Epithelial cell of proximal tubule (primary cell): ENCODE measurements around the gene EHBP1. TPM values are rescaled to one million over a fixed set of nuclear protein-coding genes. Genes with fewer than 3 reads are reported as not detected.
A peak's percentile ranks its signal among the peaks of the same experiment; 100 is the strongest.

Source experiments
- DNase-seq: peaks from one replicate; pipeline ENCODE4 v3.0.0-alpha.2; 2011; ENCODE audit warnings: low read depth
- H3K4me3 ChIP-seq: 2 replicates; pipeline ENCODE4 v1.5.1; 2011; ENCODE audit warnings: low read depth, mild to moderate bottlenecking, low read length
- total RNA-seq: library from RNA; depleted of rRNA; stranded (reverse); fragments of >200 nt; gene quantifications from 2 replicates; pipeline ENCODE4 v1.2.3, GENCODE V29; 2015
- TF ChIP-seq, protein P1 (sequence below): conservative IDR thresholded peaks from 2 replicates; pipeline ENCODE4 v1.5.1; 2012; ENCODE audit warnings: low read depth, mild to moderate bottlenecking, low read length

EHBP1 gene
- total RNA-seq, 1 donor from 2014 or later, result 18.1 TPM

GRCh38 chr2:62733546-62733945, 28.0 kb downstream of the EHBP1 start:
- DNase-seq, result no peak
- TF ChIP-seq, protein P1, sequence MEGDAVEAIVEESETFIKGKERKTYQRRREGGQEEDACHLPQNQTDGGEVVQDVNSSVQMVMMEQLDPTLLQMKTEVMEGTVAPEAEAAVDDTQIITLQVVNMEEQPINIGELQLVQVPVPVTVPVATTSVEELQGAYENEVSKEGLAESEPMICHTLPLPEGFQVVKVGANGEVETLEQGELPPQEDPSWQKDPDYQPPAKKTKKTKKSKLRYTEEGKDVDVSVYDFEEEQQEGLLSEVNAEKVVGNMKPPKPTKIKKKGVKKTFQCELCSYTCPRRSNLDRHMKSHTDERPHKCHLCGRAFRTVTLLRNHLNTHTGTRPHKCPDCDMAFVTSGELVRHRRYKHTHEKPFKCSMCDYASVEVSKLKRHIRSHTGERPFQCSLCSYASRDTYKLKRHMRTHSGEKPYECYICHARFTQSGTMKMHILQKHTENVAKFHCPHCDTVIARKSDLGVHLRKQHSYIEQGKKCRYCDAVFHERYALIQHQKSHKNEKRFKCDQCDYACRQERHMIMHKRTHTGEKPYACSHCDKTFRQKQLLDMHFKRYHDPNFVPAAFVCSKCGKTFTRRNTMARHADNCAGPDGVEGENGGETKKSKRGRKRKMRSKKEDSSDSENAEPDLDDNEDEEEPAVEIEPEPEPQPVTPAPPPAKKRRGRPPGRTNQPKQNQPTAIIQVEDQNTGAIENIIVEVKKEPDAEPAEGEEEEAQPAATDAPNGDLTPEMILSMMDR, result no peak
- no peak overlapping the region for H3K4me3 ChIP-seq

GRCh38 chr2:62736899-62737559, 31.5 kb downstream of the EHBP1 start:
- peak; percentile 45 for DNase-seq
- TF ChIP-seq, protein P1, result no peak
- no peak overlapping the region for H3K4me3 ChIP-seq

GRCh38 chr2:62738981-62739936, 33.7 kb downstream of the EHBP1 start:
- TF ChIP-seq, protein P1, result no peak
- DNase-seq, result no peak
- no peak overlapping the region for H3K4me3 ChIP-seq

GRCh38 chr2:62740221-62740620, 34.7 kb downstream of the EHBP1 start:
- DNase-seq, result no peak
- TF ChIP-seq, protein P1, result no peak
- H3K4me3 ChIP-seq, result no peak overlapping the region

DNA sequence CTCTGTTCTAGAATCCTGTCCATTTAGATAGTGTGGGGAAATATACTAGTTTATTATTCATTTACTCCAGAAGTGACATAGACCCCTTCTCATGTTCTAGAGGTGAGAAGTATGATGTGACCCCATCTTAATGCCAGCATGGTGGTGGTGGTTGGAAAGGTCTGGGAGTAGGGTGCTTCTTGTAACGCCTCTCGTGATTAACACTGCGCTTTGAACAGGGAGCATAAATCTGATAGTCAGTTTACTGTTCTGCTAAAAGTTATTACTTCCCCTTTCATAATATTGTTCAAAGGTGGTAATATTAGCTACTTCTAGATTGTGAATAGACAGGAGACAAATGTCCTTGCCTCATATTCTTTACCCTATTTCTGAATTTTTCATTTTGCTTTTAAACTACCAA, 35.6 kb downstream of the EHBP1 start:
- TF ChIP-seq, protein P1, result no peak
- H3K4me3 ChIP-seq, result no peak overlapping the region
- no peak for DNase-seq

DNA sequence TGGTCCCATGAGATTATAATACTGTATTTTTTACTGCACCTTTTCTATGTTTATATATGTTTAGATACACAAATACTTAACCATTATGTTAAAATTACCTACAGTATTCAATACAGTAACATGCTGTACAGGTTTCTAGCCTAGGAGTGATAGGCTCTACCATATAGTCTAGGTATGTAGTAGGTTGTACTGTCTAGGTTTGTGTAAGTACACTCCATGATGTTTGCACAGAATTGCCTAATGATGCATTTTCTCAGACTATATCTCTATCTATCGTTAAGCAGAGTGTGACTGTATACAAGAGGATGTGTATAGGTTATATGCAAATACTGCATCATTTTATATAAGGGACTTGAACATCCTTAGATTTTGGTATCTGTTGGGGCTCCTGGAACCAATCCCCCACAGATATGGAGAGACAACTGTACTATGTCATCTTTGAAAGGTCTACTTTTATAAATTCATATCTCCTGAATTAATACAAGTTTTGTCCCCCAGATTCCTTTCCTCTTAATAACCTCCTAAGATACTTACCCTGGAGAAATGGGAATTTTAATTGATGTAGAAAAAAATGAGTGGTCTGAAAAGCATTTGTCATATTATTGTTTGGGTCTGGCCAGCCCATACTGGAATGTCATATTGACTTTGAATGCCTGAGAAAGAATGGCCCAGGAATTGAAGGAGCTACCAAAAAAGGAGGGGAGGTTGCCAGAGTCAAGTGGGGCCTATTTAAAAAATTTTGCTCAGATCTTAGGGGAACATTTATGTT, 36.6 kb downstream of the EHBP1 start:
- no peak for DNase-seq
- TF ChIP-seq, protein P1, result no peak
- no peak overlapping the region for H3K4me3 ChIP-seq
